GM12878 (cell line): Measurements from ENCODE around the gene C11orf58. TPM values are rescaled to one million over a fixed set of nuclear protein-coding genes. Genes with fewer than 3 reads are reported as not detected.

ENCODE experiments used
- ATAC-seq: fragments of 200-7000 bp; cut with Tn5 transposase; 3 replicates; pipeline ENCODE4 v1.9.1; 2020; ENCODE audit warnings: mild to moderate bottlenecking, moderate library complexity
- BruUV-seq: library from RNA; stranded (reverse); fragments of 400-500 nt; replicated peaks from 2 replicates; lab custom pipeline; 2021; lab: Mats Ljungman, UMichigan
- CTCF ChIA-PET: fragments of 300-600 bp; sonication (Branson Sonifier 250); formaldehyde crosslinking; extraction: SDS; loops from one replicate; lab custom pipeline; 2021; ENCODE audit warnings: inconsistent platforms; lab: Yijun Ruan, JAX
- POLR2A ChIA-PET: fragments of 350-600 bp; formaldehyde crosslinking; extraction: SDS; loops from one replicate; lab custom pipeline; 2021; ENCODE audit warnings: inconsistent platforms; lab: Charles Lee
- RAD21 ChIA-PET: fragments of 300-600 bp; sonication (Branson Sonifier 250); formaldehyde crosslinking; loops from one replicate; lab custom pipeline; 2023; ENCODE audit warnings: antibody characterized with exemption; ENCODE audit not compliant: unreplicated experiment; lab: Charles Lee
- SMC1A ChIA-PET: fragments of 300-600 bp; sonication (Branson Sonifier 250); formaldehyde crosslinking; loops from one replicate; lab custom pipeline; 2023; ENCODE audit not compliant: unreplicated experiment, uncharacterized antibody; lab: Charles Lee
- DNase-seq: peaks from one replicate; pipeline ENCODE4 v3.0.0-alpha.2; 2011; ENCODE audit warnings: low read depth, low spot score
- FAIRE-seq: peaks from 3 replicates; lab custom pipeline; 2011; peaks lifted over from hg19 to GRCh38; lab: Jason Lieb, UNC
- H2AFZ ChIP-seq: 2 replicates; pipeline ENCODE4 v1.6.0; 2011; ENCODE audit warnings: low read depth, low read length, control low read depth; ENCODE audit not compliant: control insufficient read depth
- H3K27ac ChIP-seq: 2 replicates; pipeline ENCODE4 v1.5.1; 2011; ENCODE audit warnings: control low read depth; ENCODE audit not compliant: control insufficient read depth, insufficient read depth
- H3K27me3 ChIP-seq, 2 experiments: replicated peaks in 1 of 2; 2 replicates each; pipeline versions ENCODE4 v1.6.0 to v1.6.1; 2011; ENCODE audit warnings: low read length in 1 of 2; ENCODE audit not compliant: control insufficient read depth in 2 of 2, insufficient read depth in 2 of 2
- H3K36me3 ChIP-seq, 2 experiments: 2 replicates each; pipeline ENCODE4 v1.5.1; 2011; ENCODE audit warnings: low read length in 1 of 2; ENCODE audit not compliant: control insufficient read depth in 2 of 2, insufficient read depth in 2 of 2
- H3K4me1 ChIP-seq: 2 replicates; pipeline ENCODE4 v1.6.1; 2011; ENCODE audit warnings: mild to moderate bottlenecking, low read length, moderate library complexity, mixed read lengths; ENCODE audit not compliant: control insufficient read depth, insufficient read depth
- H3K4me2 ChIP-seq: 2 replicates; pipeline ENCODE4 v1.6.0; 2011; ENCODE audit warnings: control low read depth; ENCODE audit not compliant: control insufficient read depth, insufficient read depth
- H3K4me3 ChIP-seq: fragments of 200-600 bp; sonication (generic); 2 replicates; pipeline ENCODE4 v1.5.1; 2016
- H3K79me2 ChIP-seq: 2 replicates; pipeline ENCODE4 v1.6.0; 2011; ENCODE audit warnings: low read length; ENCODE audit not compliant: control insufficient read depth, insufficient read depth
- H3K9ac ChIP-seq: 2 replicates; pipeline ENCODE4 v1.8.0; 2011; ENCODE audit warnings: low read length, control low read depth, mixed read lengths; ENCODE audit not compliant: control insufficient read depth, insufficient read depth
- H3K9me3 ChIP-seq: replicated peaks from 3 replicates; pipeline ENCODE4 v1.5.1; 2011; ENCODE audit warnings: mild to moderate bottlenecking, low read length; ENCODE audit not compliant: control insufficient read depth, insufficient read depth
- H4K20me1 ChIP-seq: 2 replicates; pipeline ENCODE4 v1.6.0; 2011; ENCODE audit not compliant: control insufficient read depth, insufficient read depth
- BHLHE40 ChIP-seq, 2 experiments: fragments of 450-650 bp in 1 of 2; IDR thresholded peaks; 2 replicates each; pipeline ENCODE4 v1.6.1; 2011 to 2017; ENCODE audit warnings: low read depth in 2 of 2, borderline replicate concordance in 1 of 2, improper control_type of control experiment in 1 of 2, low read length in 1 of 2, mild to moderate bottlenecking in 1 of 2
- CREB1 ChIP-seq: IDR thresholded peaks from 2 replicates; pipeline ENCODE4 v1.6.1; 2012; ENCODE audit warnings: low read depth, mild to moderate bottlenecking, inconsistent platforms
- CREM ChIP-seq: IDR thresholded peaks from 2 replicates; pipeline ENCODE4 v1.6.1; 2014; ENCODE audit warnings: antibody characterized with exemption, low read depth
- EGR1 ChIP-seq, 2 experiments: IDR thresholded peaks; 1 replicate in 1 of 2; 2 replicates in 1 of 2; pipeline ENCODE4 v1.6.1; 2011 to 2012; ENCODE audit warnings: low read depth in 2 of 2, low read length in 2 of 2, borderline replicate concordance in 1 of 2, mild to moderate bottlenecking in 1 of 2, moderate library complexity in 1 of 2
- HDAC2 ChIP-seq: fragments of 200-600 bp; sonication (generic); IDR thresholded peaks from 2 replicates; pipeline ENCODE4 v1.6.1; 2017
- NBN ChIP-seq: fragments of 450-650 bp; IDR thresholded peaks from 2 replicates; pipeline ENCODE4 v1.6.1; 2016
- NFYB ChIP-seq: IDR thresholded peaks from 2 replicates; pipeline ENCODE4 v1.6.1; 2011; ENCODE audit warnings: low read depth, mild to moderate bottlenecking, low read length, improper control_type of control experiment, moderate library complexity; ENCODE audit not compliant: insufficient read depth
- RAD51 ChIP-seq: fragments of 450-650 bp; IDR thresholded peaks from 2 replicates; pipeline ENCODE4 v1.6.1; 2016; ENCODE audit warnings: moderate library complexity, mild to moderate bottlenecking, inconsistent platforms
- SRF ChIP-seq, 2 experiments: IDR thresholded peaks; 2 replicates each; pipeline ENCODE4 v1.6.1; 2011; ENCODE audit warnings: low read depth in 2 of 2, low read length in 2 of 2, mild to moderate bottlenecking in 1 of 2, moderate library complexity in 1 of 2
- TARDBP ChIP-seq: IDR thresholded peaks from 2 replicates; pipeline ENCODE4 v1.6.1; 2016; ENCODE audit warnings: borderline replicate concordance
- YY1 ChIP-seq: IDR thresholded peaks from 2 replicates; pipeline ENCODE4 v1.6.1; 2011; ENCODE audit warnings: low read depth, mild to moderate bottlenecking, low read length
- ZZZ3 ChIP-seq: IDR thresholded peaks from 2 replicates; pipeline ENCODE4 v1.6.1; 2011; ENCODE audit warnings: low read depth; ENCODE audit not compliant: control insufficient read depth, insufficient read length
- WGBS: methylation state at CpG from one replicate; pipeline ENCODE4 v1.1.6; 2016; ENCODE audit warnings: low lambda C conversion rate; ENCODE audit not compliant: insufficient replicate concordance, insufficient coverage; ENCODE audit errors: missing lambda C conversion rate; 5-methylcytosine and 5-hydroxymethylcytosine counted together
- in situ Hi-C: fragments of 300-500 bp; cut with MboI; formaldehyde crosslinking; loops from 9 replicates; pipeline ENCODE4 v1.14.3; 2018; ENCODE audit warnings: mixed read lengths
- intact Hi-C: fragments of 100-400 bp; cut with micrococcal nuclease; formaldehyde crosslinking; loops from one replicate; pipeline ENCODE4 v1.14.2; 2022; ENCODE audit not compliant: unreplicated experiment
- polyA plus RNA-seq, 11 experiments: library from polyadenylated mRNA; depleted of rRNA in 4 of 11; unstranded in 6 of 11; stranded (reverse) in 5 of 11; fragments of >200 nt; fragmentation: Nextera tagmentation in 4 of 11; fragmentation: Illumina TruSeq in 1 of 11; extraction: Ambion mirVana in 4 of 11; extraction: Trizol in 1 of 11; gene quantifications; 1 replicate in 1 of 11; 2 replicates in 10 of 11; pipeline versions ENCODE4 v1.2.1 to v1.2.3, GENCODE V29; 2011 to 2016; ENCODE audit warnings: inconsistent platforms in 2 of 11, missing spikeins in 2 of 11, low read depth in 1 of 11
- total RNA-seq, 4 experiments: library from RNA; depleted of rRNA in 3 of 4; stranded (reverse); fragments of >200 nt in 3 of 4; fragmentation: Illumina TruSeq in 1 of 4; extraction: Trizol in 1 of 4; gene quantifications; 2 replicates each; pipeline versions ENCODE4 v1.2.1 to v1.2.3, GENCODE V29; 2013 to 2021
- TF ChIP-seq, protein P1 (sequence below): IDR thresholded peaks from 2 replicates; pipeline ENCODE4 v1.6.1; 2011; ENCODE audit warnings: low read depth, mild to moderate bottlenecking, low read length, moderate library complexity, borderline replicate concordance; ENCODE audit errors: extremely low read depth
- TF ChIP-seq, protein P2 (sequence below): IDR thresholded peaks from 2 replicates; pipeline ENCODE4 v1.6.1; 2011; ENCODE audit warnings: borderline replicate concordance, low read depth, mild to moderate bottlenecking, moderate library complexity, mixed read lengths, low read length; ENCODE audit not compliant: insufficient read depth; ENCODE audit errors: extremely low read length
- TF ChIP-seq, protein P3 (sequence below): fragments of 150-350 bp; IDR thresholded peaks from 2 replicates; pipeline ENCODE4 v1.6.1; 2014; ENCODE audit warnings: mild to moderate bottlenecking, low read depth, low read length
- TF ChIP-seq, protein P4 (sequence below): fragments of 450-650 bp; formaldehyde crosslinking; IDR thresholded peaks from 2 replicates; pipeline ENCODE4 v1.5.0; 2022; ENCODE audit warnings: mild to moderate bottlenecking, missing genetic modification characterization
- TF ChIP-seq, protein P5 (sequence below): fragments of 450-650 bp; IDR thresholded peaks from 2 replicates; pipeline ENCODE4 v1.6.1; 2017; ENCODE audit warnings: mild to moderate bottlenecking

C11orf58 gene
- total and polyA plus RNA-seq, 10 of the 15 experiments (the other 5 are each of a cell fraction or from before 2014, with no cell fraction given) = 98.2 to 379 (median 211) TPM

DNA sequence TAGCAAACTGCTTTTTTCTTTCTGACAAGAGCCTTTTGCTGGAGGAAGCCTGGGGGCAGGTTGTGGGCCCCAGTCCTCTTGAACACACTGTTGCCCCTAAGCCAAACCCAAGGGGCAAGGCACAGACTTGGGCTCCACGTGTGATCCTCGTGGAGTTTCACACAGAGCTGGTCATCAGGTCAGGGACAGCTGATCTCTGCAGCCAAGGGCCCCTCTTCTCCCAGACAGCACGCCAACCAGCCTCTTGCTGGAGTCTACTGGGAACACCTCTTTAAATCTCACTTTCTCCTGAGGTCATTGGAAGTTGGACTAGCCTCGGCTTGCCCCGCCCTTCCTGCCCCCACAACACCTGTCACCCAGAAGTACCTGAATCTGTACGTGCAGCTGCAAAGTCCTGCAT is 39.8 kb downstream of the C11orf58 start:
- Histone ChIP-seq H3K79me2 (no peaks in the 10 kb centered on the region), H3K27ac (no peak overlapping the region), H3K27me3 (no peaks in the 10 kb centered on the region), H2AFZ (no peak overlapping the region), H3K4me2 (no peak overlapping the region), H3K4me3 (no peak overlapping the region), H3K4me1 (no peaks in the 10 kb centered on the region), H3K9ac (no peak overlapping the region), H4K20me1 (no peaks in the 10 kb centered on the region), H3K36me3 (no peaks in the 10 kb centered on the region), H3K9me3 (no peaks in the 10 kb centered on the region)
- intact Hi-C loops = no loop called here
- WGBS = 40% methylated on average over 6 of the region's 6 CpGs
- POLR2A ChIA-PET = interaction anchor here (0.7 kb wide), 1 partner anchor 15 kb away, joined by 3 read pairs; no protein-coding TSS in a partner anchor
- FAIRE-seq = no peak
- CTCF ChIA-PET = interaction anchor here (0.9 kb wide), 1 partner anchor 9 kb away, joined by 3 read pairs; no protein-coding TSS in a partner anchor
- no TSS peak for BruUV-seq
- SMC1A ChIA-PET = no interaction called here
- in situ Hi-C loops = no loop called here
- RAD21 ChIA-PET = no interaction called here
- DNase-seq = no peak
- no peak for ATAC-seq
- TF ChIP-seq BHLHE40 (IDR thresholded peaks at IDR 0.05; ENCODE audit: borderline replicate concordance in 1 of 2, low read depth in 2 of 2, low read length in 1 of 2) = no peak
- TF ChIP-seq, protein P1, sequence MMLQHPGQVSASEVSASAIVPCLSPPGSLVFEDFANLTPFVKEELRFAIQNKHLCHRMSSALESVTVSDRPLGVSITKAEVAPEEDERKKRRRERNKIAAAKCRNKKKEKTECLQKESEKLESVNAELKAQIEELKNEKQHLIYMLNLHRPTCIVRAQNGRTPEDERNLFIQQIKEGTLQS = no peak
- no peak for TF ChIP-seq TARDBP
- TF ChIP-seq SRF (IDR thresholded peaks at IDR 0.05; ENCODE audit: low read depth in 2 of 2, low read length in 2 of 2) = no peak
- TF ChIP-seq, protein P2, sequence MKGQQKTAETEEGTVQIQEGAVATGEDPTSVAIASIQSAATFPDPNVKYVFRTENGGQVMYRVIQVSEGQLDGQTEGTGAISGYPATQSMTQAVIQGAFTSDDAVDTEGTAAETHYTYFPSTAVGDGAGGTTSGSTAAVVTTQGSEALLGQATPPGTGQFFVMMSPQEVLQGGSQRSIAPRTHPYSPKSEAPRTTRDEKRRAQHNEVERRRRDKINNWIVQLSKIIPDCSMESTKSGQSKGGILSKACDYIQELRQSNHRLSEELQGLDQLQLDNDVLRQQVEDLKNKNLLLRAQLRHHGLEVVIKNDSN = no peak
- TF ChIP-seq, protein P3, sequence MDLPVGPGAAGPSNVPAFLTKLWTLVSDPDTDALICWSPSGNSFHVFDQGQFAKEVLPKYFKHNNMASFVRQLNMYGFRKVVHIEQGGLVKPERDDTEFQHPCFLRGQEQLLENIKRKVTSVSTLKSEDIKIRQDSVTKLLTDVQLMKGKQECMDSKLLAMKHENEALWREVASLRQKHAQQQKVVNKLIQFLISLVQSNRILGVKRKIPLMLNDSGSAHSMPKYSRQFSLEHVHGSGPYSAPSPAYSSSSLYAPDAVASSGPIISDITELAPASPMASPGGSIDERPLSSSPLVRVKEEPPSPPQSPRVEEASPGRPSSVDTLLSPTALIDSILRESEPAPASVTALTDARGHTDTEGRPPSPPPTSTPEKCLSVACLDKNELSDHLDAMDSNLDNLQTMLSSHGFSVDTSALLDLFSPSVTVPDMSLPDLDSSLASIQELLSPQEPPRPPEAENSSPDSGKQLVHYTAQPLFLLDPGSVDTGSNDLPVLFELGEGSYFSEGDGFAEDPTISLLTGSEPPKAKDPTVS = no peak
- TF ChIP-seq EGR1 (IDR thresholded peaks at IDR 0.05; ENCODE audit: borderline replicate concordance in 1 of 2, low read depth in 2 of 2, low read length in 2 of 2) = no peak
- TF ChIP-seq, protein P4, sequence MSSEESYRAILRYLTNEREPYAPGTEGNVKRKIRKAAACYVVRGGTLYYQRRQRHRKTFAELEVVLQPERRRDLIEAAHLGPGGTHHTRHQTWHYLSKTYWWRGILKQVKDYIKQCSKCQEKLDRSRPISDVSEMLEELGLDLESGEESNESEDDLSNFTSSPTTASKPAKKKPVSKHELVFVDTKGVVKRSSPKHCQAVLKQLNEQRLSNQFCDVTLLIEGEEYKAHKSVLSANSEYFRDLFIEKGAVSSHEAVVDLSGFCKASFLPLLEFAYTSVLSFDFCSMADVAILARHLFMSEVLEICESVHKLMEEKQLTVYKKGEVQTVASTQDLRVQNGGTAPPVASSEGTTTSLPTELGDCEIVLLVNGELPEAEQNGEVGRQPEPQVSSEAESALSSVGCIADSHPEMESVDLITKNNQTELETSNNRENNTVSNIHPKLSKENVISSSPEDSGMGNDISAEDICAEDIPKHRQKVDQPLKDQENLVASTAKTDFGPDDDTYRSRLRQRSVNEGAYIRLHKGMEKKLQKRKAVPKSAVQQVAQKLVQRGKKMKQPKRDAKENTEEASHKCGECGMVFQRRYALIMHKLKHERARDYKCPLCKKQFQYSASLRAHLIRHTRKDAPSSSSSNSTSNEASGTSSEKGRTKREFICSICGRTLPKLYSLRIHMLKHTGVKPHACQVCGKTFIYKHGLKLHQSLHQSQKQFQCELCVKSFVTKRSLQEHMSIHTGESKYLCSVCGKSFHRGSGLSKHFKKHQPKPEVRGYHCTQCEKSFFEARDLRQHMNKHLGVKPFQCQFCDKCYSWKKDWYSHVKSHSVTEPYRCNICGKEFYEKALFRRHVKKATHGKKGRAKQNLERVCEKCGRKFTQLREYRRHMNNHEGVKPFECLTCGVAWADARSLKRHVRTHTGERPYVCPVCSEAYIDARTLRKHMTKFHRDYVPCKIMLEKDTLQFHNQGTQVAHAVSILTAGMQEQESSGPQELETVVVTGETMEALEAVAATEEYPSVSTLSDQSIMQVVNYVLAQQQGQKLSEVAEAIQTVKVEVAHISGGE = no peak
- TF ChIP-seq NFYB = no peak
- no peak for TF ChIP-seq RAD51
- TF ChIP-seq NBN = no peak
- no peak for TF ChIP-seq YY1
- TF ChIP-seq ZZZ3 = no peak
- TF ChIP-seq HDAC2 = no peak
- TF ChIP-seq CREM = no peak
- TF ChIP-seq CREB1 = no peak
- TF ChIP-seq, protein P5, sequence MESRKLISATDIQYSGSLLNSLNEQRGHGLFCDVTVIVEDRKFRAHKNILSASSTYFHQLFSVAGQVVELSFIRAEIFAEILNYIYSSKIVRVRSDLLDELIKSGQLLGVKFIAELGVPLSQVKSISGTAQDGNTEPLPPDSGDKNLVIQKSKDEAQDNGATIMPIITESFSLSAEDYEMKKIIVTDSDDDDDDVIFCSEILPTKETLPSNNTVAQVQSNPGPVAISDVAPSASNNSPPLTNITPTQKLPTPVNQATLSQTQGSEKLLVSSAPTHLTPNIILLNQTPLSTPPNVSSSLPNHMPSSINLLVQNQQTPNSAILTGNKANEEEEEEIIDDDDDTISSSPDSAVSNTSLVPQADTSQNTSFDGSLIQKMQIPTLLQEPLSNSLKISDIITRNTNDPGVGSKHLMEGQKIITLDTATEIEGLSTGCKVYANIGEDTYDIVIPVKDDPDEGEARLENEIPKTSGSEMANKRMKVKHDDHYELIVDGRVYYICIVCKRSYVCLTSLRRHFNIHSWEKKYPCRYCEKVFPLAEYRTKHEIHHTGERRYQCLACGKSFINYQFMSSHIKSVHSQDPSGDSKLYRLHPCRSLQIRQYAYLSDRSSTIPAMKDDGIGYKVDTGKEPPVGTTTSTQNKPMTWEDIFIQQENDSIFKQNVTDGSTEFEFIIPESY = no peak
